ENCODE measurements around the gene ISM1. TPM values are rescaled to one million over a fixed set of nuclear protein-coding genes. Genes with fewer than 3 reads are reported as not detected.

ISM1 gene
- total and polyA plus RNA-seq, 3 donors from 2014 or later = 0.50 to 1.3 (median 0.55) TPM

- H3K4me1 ChIP-seq = no peaks in the 10 kb centered on the region
- H3K9me3 ChIP-seq = no peaks in the 10 kb centered on the region
- no peak overlapping the region for H3K27ac ChIP-seq
- H3K27me3 ChIP-seq = no peaks in the 10 kb centered on the region
- H3K4me3 ChIP-seq = no peak overlapping the region
- no peak for DNase-seq
- no peaks in the 10 kb centered on the region for H3K36me3 ChIP-seq (ENCODE audit: low read depth, missing control alignments)
- WGBS, 2 donors = 70 to 72% methylated on average over 4 of the region's 4 CpGs
- intact Hi-C loops (cut with DNase I; ENCODE audit: low total_unique reads) = no loop called here
- no peak for TF ChIP-seq CTCF (IDR thresholded peaks at IDR 0.05)
- no peak for TF ChIP-seq POLR2A (IDR thresholded peaks at IDR 0.05)
Measured at GRCh38 chr20:13211956-13212618, 9.0 kb upstream of the ISM1 start.

GRCh38 chr20:13212750-13213149 lies 8.3 kb upstream of the ISM1 start:
- intact Hi-C loops (cut with DNase I; ENCODE audit: low total_unique reads) = no loop called here
- no peaks in the 10 kb centered on the region for H3K27me3 ChIP-seq
- DNase-seq = no peak
- 67 to 77% methylated on average over 5 of the region's 5 CpGs for WGBS, 2 donors
- no peak overlapping the region for H3K4me3 ChIP-seq
- H3K36me3 ChIP-seq (ENCODE audit: low read depth, missing control alignments) = no peaks in the 10 kb centered on the region
- TF ChIP-seq POLR2A (IDR thresholded peaks at IDR 0.05) = no peak
- no peak for TF ChIP-seq CTCF (IDR thresholded peaks at IDR 0.05)
- H3K4me1 ChIP-seq = no peaks in the 10 kb centered on the region
- no peaks in the 10 kb centered on the region for H3K9me3 ChIP-seq
- no peak overlapping the region for H3K27ac ChIP-seq

GRCh38 chr20:13213335-13213734 lies 7.7 kb upstream of the ISM1 start:
- intact Hi-C loops (cut with DNase I; ENCODE audit: low total_unique reads) = no loop called here
- Histone ChIP-seq H3K27me3 (no peaks in the 10 kb centered on the region), H3K27ac (no peak overlapping the region), H3K4me3 (no peak overlapping the region), H3K4me1 (no peaks in the 10 kb centered on the region), H3K9me3 (no peaks in the 10 kb centered on the region), H3K36me3 (ENCODE audit: low read depth, missing control alignments) (no peaks in the 10 kb centered on the region)
- DNase-seq = no peak
- 88 to 94% methylated on average over 1 of the region's 1 CpG for WGBS, 2 donors
- TF ChIP-seq POLR2A (IDR thresholded peaks at IDR 0.05) = no peak
- TF ChIP-seq CTCF (IDR thresholded peaks at IDR 0.05) = no peak

GRCh38 chr20:13216533-13216932 lies 4.5 kb upstream of the ISM1 start:
- Histone ChIP-seq H3K4me3 (no peak overlapping the region), H3K27me3 (no peaks in the 10 kb centered on the region), H3K36me3 (ENCODE audit: low read depth, missing control alignments) (no peaks in the 10 kb centered on the region), H3K4me1 (peaks cover 10% of the 10 kb centered on the region), H3K9me3 (no peaks in the 10 kb centered on the region), H3K27ac (no peak overlapping the region)
- intact Hi-C loops (cut with DNase I; ENCODE audit: low total_unique reads) = no loop called here
- TF ChIP-seq CTCF (IDR thresholded peaks at IDR 0.05) (no peak), POLR2A (IDR thresholded peaks at IDR 0.05) (no peak)
- DNase-seq = no peak
- 38 to 52% methylated on average over 1 of the region's 1 CpG for whole genome bisulfite sequencing, 2 donors
